ENCODE measurements around the gene APOL5.

DNA sequence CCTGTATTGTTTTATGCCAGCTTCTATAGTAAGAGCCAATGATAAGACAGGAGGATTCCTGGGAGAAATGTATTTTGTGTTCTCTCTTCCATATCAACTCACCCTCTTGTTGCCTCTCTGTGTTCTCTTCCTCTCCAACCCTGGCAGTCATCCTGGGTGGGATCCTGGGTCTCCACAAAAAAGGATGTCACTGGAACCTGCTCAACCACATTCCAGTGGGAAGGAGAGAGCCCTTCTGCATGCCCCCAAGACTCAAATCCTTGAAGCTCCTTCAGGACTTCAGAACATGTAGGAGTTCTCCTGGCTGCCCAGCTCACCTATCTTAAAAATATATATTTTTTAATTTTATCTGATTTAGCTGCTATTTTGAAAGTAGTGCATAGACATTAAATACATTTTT is 43.3 kb upstream of the APOL5 start:
- TF ChIP-seq POLR2AphosphoS5 (IDR thresholded peaks at IDR 0.05) = no peak
- no peak for TF ChIP-seq POLR2A (IDR thresholded peaks at IDR 0.05; ENCODE audit: low read depth)
- TF ChIP-seq, protein P1, sequence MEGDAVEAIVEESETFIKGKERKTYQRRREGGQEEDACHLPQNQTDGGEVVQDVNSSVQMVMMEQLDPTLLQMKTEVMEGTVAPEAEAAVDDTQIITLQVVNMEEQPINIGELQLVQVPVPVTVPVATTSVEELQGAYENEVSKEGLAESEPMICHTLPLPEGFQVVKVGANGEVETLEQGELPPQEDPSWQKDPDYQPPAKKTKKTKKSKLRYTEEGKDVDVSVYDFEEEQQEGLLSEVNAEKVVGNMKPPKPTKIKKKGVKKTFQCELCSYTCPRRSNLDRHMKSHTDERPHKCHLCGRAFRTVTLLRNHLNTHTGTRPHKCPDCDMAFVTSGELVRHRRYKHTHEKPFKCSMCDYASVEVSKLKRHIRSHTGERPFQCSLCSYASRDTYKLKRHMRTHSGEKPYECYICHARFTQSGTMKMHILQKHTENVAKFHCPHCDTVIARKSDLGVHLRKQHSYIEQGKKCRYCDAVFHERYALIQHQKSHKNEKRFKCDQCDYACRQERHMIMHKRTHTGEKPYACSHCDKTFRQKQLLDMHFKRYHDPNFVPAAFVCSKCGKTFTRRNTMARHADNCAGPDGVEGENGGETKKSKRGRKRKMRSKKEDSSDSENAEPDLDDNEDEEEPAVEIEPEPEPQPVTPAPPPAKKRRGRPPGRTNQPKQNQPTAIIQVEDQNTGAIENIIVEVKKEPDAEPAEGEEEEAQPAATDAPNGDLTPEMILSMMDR (IDR thresholded peaks at IDR 0.05) = no peak

Data from esophagus muscularis mucosa (tissue), 3 donors.